Endothelial cell of umbilical vein (primary cell): Measurements from ENCODE around the gene NPAT. TPM values are rescaled to one million over a fixed set of nuclear protein-coding genes. Genes with fewer than 3 reads are reported as not detected.

Experiments used
- BruUV-seq: library from RNA; stranded (reverse); fragments of 400-500 nt; replicated peaks from 2 replicates; lab custom pipeline; 2021; lab: Mats Ljungman, UMichigan
- CTCF ChIA-PET: fragments of 300-600, 350-600 bp; sonication (Branson Sonifier 250); formaldehyde crosslinking; loops from one replicate; lab custom pipeline; 2021; ENCODE audit warnings: antibody characterized with exemption, inconsistent platforms; lab: Charles Lee
- POLR2A ChIA-PET: fragments of 300-600, 350-600 bp; sonication (Branson Sonifier 250); formaldehyde crosslinking; loops from one replicate; lab custom pipeline; 2021; ENCODE audit warnings: antibody characterized with exemption, inconsistent platforms; lab: Charles Lee
- DNase-seq: peaks from one replicate; pipeline ENCODE4 v3.0.0-alpha.2; 2011; ENCODE audit warnings: low read depth, low spot score
- FAIRE-seq: peaks from 2 replicates; lab custom pipeline; 2011; peaks lifted over from hg19 to GRCh38; lab: Jason Lieb, UNC
- H2AFZ ChIP-seq: 2 replicates; pipeline ENCODE4 v1.6.0; 2012; ENCODE audit warnings: low read depth, low read length, control low read depth, inconsistent platforms
- H3K27ac ChIP-seq: 2 replicates; pipeline ENCODE4 v1.5.1; 2011; ENCODE audit warnings: low read depth, mild to moderate bottlenecking, control low read depth, low read length, moderate library complexity; ENCODE audit not compliant: insufficient read depth
- H3K27me3 ChIP-seq, 2 experiments: 2 replicates each; pipeline versions ENCODE4 v1.6.0 to v1.6.1; 2011; ENCODE audit warnings: low read length in 2 of 2, mixed read lengths in 1 of 2; ENCODE audit not compliant: control insufficient read depth in 2 of 2, insufficient read depth in 2 of 2
- H3K36me3 ChIP-seq, 2 experiments: 2 replicates in 1 of 2; 3 replicates in 1 of 2; pipeline ENCODE4 v1.5.1; 2011; ENCODE audit warnings: low read length in 2 of 2, mild to moderate bottlenecking in 1 of 2, moderate library complexity in 1 of 2; ENCODE audit not compliant: control insufficient read depth in 2 of 2, insufficient read depth in 2 of 2; ENCODE audit errors: extremely low read depth in 1 of 2
- H3K4me1 ChIP-seq: 3 replicates; pipeline ENCODE4 v1.5.1; 2011; ENCODE audit warnings: mild to moderate bottlenecking, low read length; ENCODE audit not compliant: control insufficient read depth, insufficient read depth; ENCODE audit errors: extremely low read depth
- H3K4me2 ChIP-seq: 2 replicates; pipeline ENCODE4 v1.6.1; 2011; ENCODE audit warnings: low read length, control low read depth, mixed read lengths; ENCODE audit not compliant: insufficient read depth
- H3K4me3 ChIP-seq, 3 experiments: fragments of 200-600 bp in 1 of 3; sonication (generic), shearing (Covaris generic) in 1 of 3; replicated peaks in 1 of 3; 2 replicates each; pipeline ENCODE4 v1.5.1; 2011 to 2016; ENCODE audit warnings: control low read depth in 3 of 3, low read length in 3 of 3, mild to moderate bottlenecking in 2 of 3, inconsistent platforms in 1 of 3, low read depth in 1 of 3, moderate library complexity in 1 of 3; ENCODE audit not compliant: insufficient read depth in 1 of 3
- H3K79me2 ChIP-seq: 2 replicates; pipeline ENCODE4 v1.6.0; 2012; ENCODE audit warnings: low read length, inconsistent platforms; ENCODE audit not compliant: control insufficient read depth, insufficient read depth
- H3K9ac ChIP-seq: replicated peaks from 2 replicates; pipeline ENCODE3; 2011; ENCODE audit warnings: low read length, control low read depth; ENCODE audit not compliant: insufficient read depth; ENCODE audit errors: extremely low read depth
- H3K9me1 ChIP-seq: replicated peaks from 3 replicates; pipeline ENCODE4 v1.6.0; 2011; ENCODE audit warnings: mild to moderate bottlenecking, low read length; ENCODE audit not compliant: control insufficient read depth, insufficient read depth; ENCODE audit errors: extremely low read depth
- H3K9me3 ChIP-seq: replicated peaks from 2 replicates; pipeline ENCODE4 v1.5.1; 2012; ENCODE audit warnings: low read length, inconsistent platforms; ENCODE audit not compliant: control insufficient read depth, insufficient read depth
- H4K20me1 ChIP-seq: replicated peaks from 2 replicates; pipeline ENCODE3; 2011; ENCODE audit warnings: mild to moderate bottlenecking, low read length; ENCODE audit not compliant: control insufficient read depth, insufficient read depth; ENCODE audit errors: extremely low read depth
- EZH2 ChIP-seq: IDR thresholded peaks from 2 replicates; pipeline ENCODE4 v1.6.1; 2012; ENCODE audit warnings: borderline replicate concordance, low read depth, mild to moderate bottlenecking, moderate library complexity, low read length, inconsistent platforms; ENCODE audit not compliant: severe bottlenecking
- FOS ChIP-seq: IDR thresholded peaks from 2 replicates; pipeline ENCODE4 v1.6.1; 2011; ENCODE audit warnings: mild to moderate bottlenecking, low read length, moderate library complexity, borderline replicate concordance; ENCODE audit not compliant: insufficient read depth
- GATA2 ChIP-seq: IDR thresholded peaks from 2 replicates; pipeline ENCODE4 v1.7.0; 2011; ENCODE audit warnings: low read depth, mild to moderate bottlenecking, moderate library complexity, mixed read lengths, low read length; ENCODE audit not compliant: insufficient read length, insufficient read depth
- JUN ChIP-seq: IDR thresholded peaks from 2 replicates; pipeline ENCODE4 v1.6.1; 2011; ENCODE audit warnings: borderline replicate concordance, low read depth; ENCODE audit not compliant: insufficient read length, insufficient read depth
- MYC ChIP-seq: IDR thresholded peaks from one replicate; pipeline ENCODE4 v1.6.1; 2011; ENCODE audit warnings: mild to moderate bottlenecking, low read depth, low read length
- POLR2A ChIP-seq: IDR thresholded peaks from 2 replicates; pipeline ENCODE4 v1.6.1; 2012; ENCODE audit warnings: low read depth, mild to moderate bottlenecking, control low read depth, low read length
- POLR2AphosphoS5 ChIP-seq: IDR thresholded peaks from 2 replicates; pipeline ENCODE4 v1.6.1; 2012; ENCODE audit warnings: low read depth, mild to moderate bottlenecking, control low read depth, low read length, moderate library complexity; ENCODE audit not compliant: insufficient read depth
- dilution Hi-C: fragments of 300-500 bp; cut with MboI; formaldehyde crosslinking; loops from one replicate; pipeline ENCODE4 v1.15.0; 2019; ENCODE audit warnings: low sequenced_read_pairs; ENCODE audit not compliant: extremely low pct_ligation_motif_present
- intact Hi-C: fragments of 100-400 bp; cut with micrococcal nuclease; formaldehyde crosslinking; loops from one replicate; pipeline ENCODE4 v1.10.0; 2022
- polyA plus RNA-seq, 4 experiments: library from polyadenylated mRNA; depleted of rRNA in 3 of 4; stranded (reverse) in 3 of 4; unstranded in 1 of 4; fragments of >200 nt; gene quantifications; 2 replicates each; pipeline versions ENCODE4 v1.2.1 to v1.2.3, GENCODE V29; 2011 to 2012; ENCODE audit warnings: missing spikeins in 1 of 4
- total RNA-seq: library from RNA; stranded (reverse); gene quantifications from 2 replicates; pipeline ENCODE4 v1.2.3, GENCODE V29; 2021
- TF ChIP-seq, protein P1 (sequence below): IDR thresholded peaks from 2 replicates; pipeline ENCODE4 v1.6.1; 2011; ENCODE audit not compliant: insufficient read depth, insufficient read length
- TF ChIP-seq, protein P2 (sequence below), 2 donors: IDR thresholded peaks; 1 replicate in 1 of 2; 2 replicates in 1 of 2; pipeline ENCODE4 v1.5.1; 2011; ENCODE audit warnings: low read length in 2 of 2, mild to moderate bottlenecking in 2 of 2, moderate library complexity in 2 of 2, control low read depth in 1 of 2, inconsistent platforms in 1 of 2, low read depth in 1 of 2; ENCODE audit not compliant: insufficient read depth in 1 of 2; ENCODE audit errors: extremely low read depth in 1 of 2

NPAT gene
- total and polyA plus RNA-seq, 2 donors (not counting 3 experiments of a cell fraction or from before 2014, with no cell fraction given): 4.4 to 19.0 TPM

DNA sequence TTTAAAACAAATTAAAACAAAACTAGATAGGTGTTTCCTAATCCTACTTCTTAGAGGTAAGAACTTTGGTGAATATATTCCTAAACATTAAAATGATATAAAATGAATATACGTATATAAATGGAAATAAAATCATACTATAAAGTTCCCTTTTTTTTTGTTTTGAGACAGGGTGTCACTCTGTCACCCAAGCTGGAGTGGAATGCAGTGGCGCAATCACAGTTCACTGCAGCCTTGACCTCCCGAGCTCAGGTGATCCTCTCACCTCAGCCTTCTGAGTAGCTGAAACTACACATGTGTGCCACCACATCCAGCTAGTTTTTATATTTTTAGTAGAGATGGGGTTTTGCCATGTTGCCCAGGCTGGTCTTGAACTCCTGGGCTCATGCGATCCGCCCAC is 44.9 kb downstream of the NPAT start:
- no TSS peak for BruUV-seq
- DNase-seq: no peak
- H3K9me3 ChIP-seq: no peaks in the 10 kb centered on the region
- TF ChIP-seq FOS (no peak), MYC (no peak), POLR2A (no peak), JUN (no peak), GATA2 (no peak), POLR2AphosphoS5 (no peak), EZH2 (no peak)
- TF ChIP-seq, protein P1, sequence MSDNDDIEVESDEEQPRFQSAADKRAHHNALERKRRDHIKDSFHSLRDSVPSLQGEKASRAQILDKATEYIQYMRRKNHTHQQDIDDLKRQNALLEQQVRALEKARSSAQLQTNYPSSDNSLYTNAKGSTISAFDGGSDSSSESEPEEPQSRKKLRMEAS: no peak
- TF ChIP-seq, protein P2, sequence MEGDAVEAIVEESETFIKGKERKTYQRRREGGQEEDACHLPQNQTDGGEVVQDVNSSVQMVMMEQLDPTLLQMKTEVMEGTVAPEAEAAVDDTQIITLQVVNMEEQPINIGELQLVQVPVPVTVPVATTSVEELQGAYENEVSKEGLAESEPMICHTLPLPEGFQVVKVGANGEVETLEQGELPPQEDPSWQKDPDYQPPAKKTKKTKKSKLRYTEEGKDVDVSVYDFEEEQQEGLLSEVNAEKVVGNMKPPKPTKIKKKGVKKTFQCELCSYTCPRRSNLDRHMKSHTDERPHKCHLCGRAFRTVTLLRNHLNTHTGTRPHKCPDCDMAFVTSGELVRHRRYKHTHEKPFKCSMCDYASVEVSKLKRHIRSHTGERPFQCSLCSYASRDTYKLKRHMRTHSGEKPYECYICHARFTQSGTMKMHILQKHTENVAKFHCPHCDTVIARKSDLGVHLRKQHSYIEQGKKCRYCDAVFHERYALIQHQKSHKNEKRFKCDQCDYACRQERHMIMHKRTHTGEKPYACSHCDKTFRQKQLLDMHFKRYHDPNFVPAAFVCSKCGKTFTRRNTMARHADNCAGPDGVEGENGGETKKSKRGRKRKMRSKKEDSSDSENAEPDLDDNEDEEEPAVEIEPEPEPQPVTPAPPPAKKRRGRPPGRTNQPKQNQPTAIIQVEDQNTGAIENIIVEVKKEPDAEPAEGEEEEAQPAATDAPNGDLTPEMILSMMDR (IDR thresholded peaks at IDR 0.05; ENCODE audit: extremely low read depth in 1 of 2, insufficient read depth in 1 of 2, low read depth in 1 of 2, low read length in 2 of 2): no peak
- H3K4me1 ChIP-seq: no peaks in the 10 kb centered on the region
- no peaks in the 10 kb centered on the region for H3K79me2 ChIP-seq
- CTCF ChIA-PET: interaction anchor here (0.6 kb wide), 1 partner anchor 12 kb away, joined by 3 read pairs; no protein-coding TSS in a partner anchor
- no peak overlapping the region for H3K27ac ChIP-seq
- no peaks in the 10 kb centered on the region for H3K27me3 ChIP-seq
- no peak overlapping the region for H3K9ac ChIP-seq
- H3K4me2 ChIP-seq: no peak overlapping the region
- FAIRE-seq: no peak
- no peaks in the 10 kb centered on the region for H4K20me1 ChIP-seq
- POLR2A ChIA-PET: no interaction called here
- H3K4me3 ChIP-seq: no peak overlapping the region
- peaks cover 4 to 5% of the 10 kb centered on the region in 2 experiments for H3K36me3 ChIP-seq
- H3K9me1 ChIP-seq: no peaks in the 10 kb centered on the region
- intact Hi-C loops (no loop called here), dilution Hi-C loops (no loop called here)
- H2AFZ ChIP-seq: no peak overlapping the region
